ENCODE data around the gene THADA. TPM values are rescaled to one million over a fixed set of nuclear protein-coding genes. Genes with fewer than 3 reads are reported as not detected.

THADA gene
- total RNA-seq, 1 experiment from 2014 or later = 35.7 TPM

- Histone ChIP-seq H3K4me1 (peaks cover 7% of the 10 kb centered on the region; the same call in 1 of the 2 replicates), H3K9me3 (replicated peaks) (no peaks in the 10 kb centered on the region), H3K36me3 (no peaks in the 10 kb centered on the region), H3K27ac (no peak overlapping the region), H3K27me3 (no peaks in the 10 kb centered on the region), H3K4me3 (no peak overlapping the region)
- DNase-seq = no peak
Observed at GRCh38 chr2:43238176-43238575, 357.7 kb downstream of the THADA start.

DNA sequence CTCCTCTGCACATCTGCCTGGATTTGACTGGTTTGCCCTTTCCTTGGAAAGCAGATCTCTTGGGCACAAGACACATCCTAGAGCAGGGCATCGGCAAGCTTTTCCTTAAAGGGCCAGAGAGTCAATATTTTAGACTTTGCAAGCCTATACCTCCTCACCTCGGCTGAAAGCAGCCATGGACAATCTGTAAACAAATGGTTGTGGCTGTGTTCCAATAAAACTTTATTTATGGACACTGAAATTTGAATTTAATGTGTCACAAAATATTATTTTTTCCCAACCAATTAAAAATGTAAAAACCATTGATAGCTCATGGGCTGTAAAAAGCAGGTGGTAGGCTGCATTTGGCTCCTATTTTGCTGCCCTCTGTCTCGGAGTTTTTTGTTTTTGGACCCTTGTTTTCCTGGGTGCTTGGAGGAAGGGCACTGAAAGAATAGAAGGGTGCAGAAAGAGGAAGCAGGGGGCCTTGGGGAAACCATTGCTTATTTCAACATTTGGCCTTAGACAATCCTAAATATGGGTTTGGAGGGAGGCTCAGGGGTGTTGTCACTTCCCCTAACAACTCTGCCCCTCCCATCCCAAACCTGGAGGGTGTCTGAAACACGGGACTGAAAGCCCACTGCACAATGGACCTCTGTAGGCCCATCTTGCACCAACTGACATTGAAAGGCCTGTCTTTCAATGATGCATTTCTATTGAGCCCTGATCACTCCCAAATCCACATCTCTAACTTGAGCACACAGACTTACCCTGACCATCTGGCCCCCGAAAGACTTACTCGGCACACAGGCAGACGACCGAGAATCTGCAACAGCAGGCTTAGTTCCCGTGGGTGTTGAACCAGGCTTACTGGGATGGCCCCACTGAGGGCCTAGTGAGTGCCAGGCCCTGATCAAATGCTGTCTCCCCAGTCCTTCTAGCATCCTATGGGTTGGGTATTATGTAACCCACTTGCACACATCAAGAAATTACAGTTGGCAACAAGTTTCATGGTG is 362.3 kb downstream of the THADA start:
- H3K27ac ChIP-seq = no peak overlapping the region

DNA sequence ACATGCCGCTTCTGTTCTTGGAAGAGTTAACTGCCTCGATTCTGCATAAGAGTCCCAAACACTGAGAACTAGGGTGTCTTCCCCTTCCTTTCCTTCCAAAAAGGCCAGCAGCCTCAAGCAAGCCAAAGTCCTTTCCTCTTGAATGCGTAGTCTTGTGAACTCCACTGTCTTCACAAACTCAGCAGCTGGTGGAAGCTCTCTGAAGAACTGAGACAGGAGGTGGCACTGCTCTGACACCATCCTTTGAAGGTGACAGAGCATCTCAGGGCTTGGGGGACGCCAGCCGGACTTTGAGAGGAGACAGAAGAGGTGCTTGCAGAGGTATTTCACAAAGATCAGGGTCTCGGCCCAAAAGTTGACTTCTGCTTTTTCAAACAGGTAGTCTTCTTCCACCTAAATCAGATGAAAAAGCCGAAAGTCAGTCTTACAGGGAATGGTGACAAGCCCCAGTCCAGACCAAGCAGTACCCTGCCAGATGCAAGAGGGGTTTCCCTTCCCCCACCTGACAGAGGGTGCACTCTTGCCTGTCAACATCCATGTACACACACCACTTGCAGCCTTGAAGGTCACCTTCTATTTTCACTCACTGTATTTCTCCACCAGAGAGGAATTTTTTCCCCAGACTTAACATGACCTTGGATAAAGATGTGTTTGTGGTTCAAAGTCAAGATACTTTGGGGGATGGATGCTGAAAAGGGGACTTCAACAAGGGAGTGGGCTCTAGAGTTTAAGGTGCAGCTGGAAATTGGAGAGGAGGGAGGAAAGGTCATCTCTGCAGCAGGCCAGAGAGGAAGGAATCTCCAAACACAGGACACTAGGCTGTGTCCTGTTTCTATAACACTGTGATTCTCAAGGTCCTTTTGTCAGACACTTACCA is 364.6 kb downstream of the THADA start:
- H3K27me3 ChIP-seq = no peaks in the 10 kb centered on the region

More for the DNA sequence above, 362.3 kb downstream of the THADA start:
- DNase-seq = no peak
- H3K36me3 ChIP-seq = peaks cover 5% of the 10 kb centered on the region; the same call in 1 of the 2 replicates
- H3K4me1 ChIP-seq = no peaks in the 10 kb centered on the region
- H3K9me3 ChIP-seq (replicated peaks) = no peaks in the 10 kb centered on the region
- no peaks in the 10 kb centered on the region for H3K27me3 ChIP-seq
- no peak overlapping the region for H3K4me3 ChIP-seq

DNA sequence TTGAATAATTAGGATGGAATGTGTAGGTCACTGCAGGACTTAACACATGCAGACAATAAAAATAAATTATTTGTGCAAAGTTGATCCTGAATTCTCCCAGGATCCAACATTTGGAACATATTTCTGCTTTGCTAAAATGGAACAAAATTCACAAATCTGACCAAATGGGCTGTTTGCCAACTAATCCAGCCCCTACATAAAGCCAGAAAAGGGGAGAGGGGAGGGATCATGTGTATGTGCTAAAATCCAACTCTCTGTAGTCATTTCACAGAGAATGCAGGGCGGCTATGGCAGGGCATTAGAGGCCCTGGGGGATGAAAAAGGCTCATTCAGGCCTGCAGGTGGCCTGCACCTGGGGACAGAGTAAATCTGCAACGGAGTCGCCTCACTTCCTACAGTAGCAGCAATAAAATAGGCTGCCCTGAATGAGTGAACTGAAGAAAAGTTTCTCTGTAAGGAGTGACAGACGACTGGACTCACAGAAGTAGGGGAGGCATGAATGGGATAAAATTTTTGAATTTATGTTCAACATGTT is 365.4 kb downstream of the THADA start:
- no peak overlapping the region for H3K4me3 ChIP-seq
- peaks cover 5% of the 10 kb centered on the region; the same call in 1 of the 2 replicates for H3K36me3 ChIP-seq
- H3K4me1 ChIP-seq = no peaks in the 10 kb centered on the region
- no peaks in the 10 kb centered on the region for H3K27me3 ChIP-seq
- no peak for DNase-seq
- no peaks in the 10 kb centered on the region for H3K9me3 ChIP-seq (replicated peaks)
- no peak overlapping the region for H3K27ac ChIP-seq

More for the DNA sequence above, 364.6 kb downstream of the THADA start:
- Histone ChIP-seq H3K36me3 (peaks cover 5% of the 10 kb centered on the region; the same call in 1 of the 2 replicates), H3K27ac (no peak overlapping the region), H3K9me3 (replicated peaks) (no peaks in the 10 kb centered on the region), H3K4me3 (no peak overlapping the region), H3K4me1 (no peaks in the 10 kb centered on the region)
- no peak for DNase-seq

DNA sequence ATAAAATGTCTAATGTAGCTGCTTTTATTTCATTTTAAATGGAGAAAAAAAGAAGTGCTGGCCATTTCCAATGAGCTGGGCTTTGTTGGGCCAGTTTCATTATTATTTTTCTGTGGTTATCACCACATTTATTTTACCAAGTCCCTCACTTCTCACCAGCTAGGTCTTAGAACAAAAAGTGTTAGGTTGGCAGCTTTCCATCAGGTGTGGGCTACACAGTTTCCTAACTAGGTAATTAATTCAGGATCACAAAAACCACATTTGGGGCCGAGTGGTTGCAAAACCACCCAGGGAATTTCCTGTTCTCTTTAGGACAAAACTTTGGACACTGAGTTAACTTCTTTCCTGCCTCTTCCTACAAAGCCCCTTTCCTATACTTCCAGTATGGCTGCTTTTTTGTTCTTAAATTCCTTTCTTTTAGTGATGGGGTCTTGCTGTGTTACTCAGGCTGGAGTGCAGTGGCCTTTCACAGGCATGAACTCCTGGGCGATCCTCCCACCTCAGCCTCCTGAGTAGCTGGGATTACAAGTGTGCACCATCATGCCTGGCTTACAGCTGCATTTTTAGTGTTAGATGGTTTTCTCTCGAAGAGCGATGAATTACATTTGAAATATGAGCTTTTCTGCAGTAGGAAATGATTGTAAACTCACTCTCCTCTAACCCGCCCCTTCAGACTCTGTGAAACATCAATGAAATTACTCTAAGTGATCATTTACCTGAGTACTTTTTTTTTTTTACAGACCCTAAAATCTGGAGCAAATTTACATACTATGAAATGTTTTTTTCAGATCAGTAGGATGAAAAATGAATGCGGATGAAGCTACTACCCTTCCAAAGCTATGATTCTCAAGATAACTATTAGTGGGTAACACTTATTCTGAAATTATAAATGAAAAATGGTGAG is 366.8 kb downstream of the THADA start:
- Histone ChIP-seq H3K27ac (no peak overlapping the region), H3K27me3 (no peaks in the 10 kb centered on the region), H3K9me3 (replicated peaks) (no peaks in the 10 kb centered on the region), H3K4me1 (no peaks in the 10 kb centered on the region), H3K4me3 (no peak overlapping the region), H3K36me3 (peaks cover 7% of the 10 kb centered on the region; the same call in 1 of the 2 replicates)
- no peak for DNase-seq

DNA sequence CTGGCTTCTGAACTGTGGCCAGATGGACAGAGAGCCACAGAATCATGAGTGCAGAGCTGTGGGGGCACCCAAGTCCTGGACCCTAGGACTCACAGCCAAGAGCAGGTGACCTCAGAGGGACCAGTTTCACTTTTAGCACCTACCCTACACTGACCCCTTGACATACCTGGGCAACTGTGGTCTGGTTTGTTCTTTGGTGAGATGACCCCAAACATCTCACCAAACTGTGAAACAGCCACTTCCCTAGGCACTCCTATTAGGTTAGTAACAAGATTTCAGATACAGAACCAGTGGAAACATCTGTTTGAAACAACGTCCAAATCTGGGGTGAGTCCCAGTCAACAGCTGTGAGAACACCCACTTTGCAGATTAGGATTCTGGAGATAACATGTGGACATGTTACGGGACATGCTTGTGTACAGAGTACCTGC is 367.5 kb downstream of the THADA start:
- Histone ChIP-seq H3K27me3 (no peaks in the 10 kb centered on the region), H3K36me3 (peaks cover 10% of the 10 kb centered on the region), H3K27ac (no peak overlapping the region), H3K4me1 (no peaks in the 10 kb centered on the region), H3K4me3 (no peak overlapping the region), H3K9me3 (replicated peaks) (no peaks in the 10 kb centered on the region)
- DNase-seq = no peak

GRCh38 chr2:43227830-43228281 is 368.0 kb downstream of the THADA start:
- Histone ChIP-seq H3K27ac (peak overlapping the region; percentile 87; the same call in 1 of the 2 replicates), H3K4me3 (peak overlapping the region; percentile 93), H3K4me1 (peaks cover under 1% of the 10 kb centered on the region; the same call in 1 of the 2 replicates), H3K27me3 (no peaks in the 10 kb centered on the region), H3K36me3 (peaks cover 15% of the 10 kb centered on the region), H3K9me3 (replicated peaks) (no peaks in the 10 kb centered on the region)
- DNase-seq = no peak

DNA sequence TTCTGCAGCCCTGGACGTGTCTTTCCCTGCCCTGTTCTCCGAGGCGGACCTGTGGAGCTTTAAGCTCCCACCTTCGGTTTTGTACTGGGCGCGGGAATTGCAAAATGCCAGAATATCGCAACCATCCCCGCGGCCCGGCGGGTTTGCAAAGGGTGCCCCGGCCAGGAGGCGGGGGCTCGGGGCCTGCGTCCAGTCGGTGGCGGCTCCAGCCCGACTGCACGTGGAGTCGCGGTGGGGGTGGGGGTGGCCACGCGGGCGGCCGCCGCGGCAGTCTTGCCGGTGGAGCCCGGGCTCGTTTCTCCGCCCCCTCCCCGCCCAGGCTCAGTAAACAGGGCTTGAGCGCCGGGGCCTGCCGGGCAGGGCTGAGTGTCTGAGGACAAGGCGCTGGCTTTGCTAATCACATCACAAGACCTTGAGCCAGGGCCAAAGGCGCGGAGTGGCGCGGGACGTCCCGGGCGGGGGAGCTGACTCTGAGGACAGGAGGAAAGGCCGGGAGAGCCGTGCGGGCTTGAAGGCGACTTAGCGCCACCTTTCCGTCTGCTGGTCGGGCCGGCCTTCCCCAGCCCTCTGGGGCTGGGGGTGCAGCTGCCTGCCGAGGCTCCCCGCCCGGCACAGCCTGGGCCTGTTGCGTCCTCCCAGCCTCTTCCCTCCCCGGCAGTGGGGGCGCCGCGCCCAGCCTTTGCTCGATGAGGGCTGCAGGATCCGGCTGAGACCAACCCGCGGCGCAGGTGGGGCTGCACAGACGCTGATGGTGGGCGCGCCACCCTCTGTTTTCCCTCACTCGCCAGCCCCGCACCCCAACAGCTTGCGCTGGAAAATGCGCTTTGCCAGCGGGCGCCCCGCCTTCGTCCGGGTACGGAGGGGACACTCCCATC is 368.6 kb downstream of the THADA start:
- H3K36me3 ChIP-seq = peaks cover 17% of the 10 kb centered on the region
- peak overlapping the region; percentile 93 for H3K4me3 ChIP-seq
- H3K4me1 ChIP-seq = peaks cover 8% of the 10 kb centered on the region
- H3K9me3 ChIP-seq (replicated peaks) = no peaks in the 10 kb centered on the region
- no peaks in the 10 kb centered on the region for H3K27me3 ChIP-seq
- DNase-seq = peak; percentile 85 to 87
- peak overlapping the region; percentile 87 for H3K27ac ChIP-seq

GRCh38 chr2:43226558-43226954 is 369.3 kb downstream of the THADA start, which contains the start of gene ZFP36L2:
ZFP36L2 (minus strand) TSS chr2:43226606; CDS start chr2:43226315, 291 bp downstream.
- DNase-seq = peak; percentile 96 to 97
- Histone ChIP-seq H3K36me3 (peaks cover 17% of the 10 kb centered on the region), H3K4me3 (peak within 1 kb of the TSS; percentile 93), H3K9me3 (replicated peaks) (no peaks in the 10 kb centered on the region), H3K27me3 (no peaks in the 10 kb centered on the region), H3K27ac (peak within 1 kb of the TSS; percentile 87), H3K4me1 (peaks cover 11% of the 10 kb centered on the region)

DNA sequence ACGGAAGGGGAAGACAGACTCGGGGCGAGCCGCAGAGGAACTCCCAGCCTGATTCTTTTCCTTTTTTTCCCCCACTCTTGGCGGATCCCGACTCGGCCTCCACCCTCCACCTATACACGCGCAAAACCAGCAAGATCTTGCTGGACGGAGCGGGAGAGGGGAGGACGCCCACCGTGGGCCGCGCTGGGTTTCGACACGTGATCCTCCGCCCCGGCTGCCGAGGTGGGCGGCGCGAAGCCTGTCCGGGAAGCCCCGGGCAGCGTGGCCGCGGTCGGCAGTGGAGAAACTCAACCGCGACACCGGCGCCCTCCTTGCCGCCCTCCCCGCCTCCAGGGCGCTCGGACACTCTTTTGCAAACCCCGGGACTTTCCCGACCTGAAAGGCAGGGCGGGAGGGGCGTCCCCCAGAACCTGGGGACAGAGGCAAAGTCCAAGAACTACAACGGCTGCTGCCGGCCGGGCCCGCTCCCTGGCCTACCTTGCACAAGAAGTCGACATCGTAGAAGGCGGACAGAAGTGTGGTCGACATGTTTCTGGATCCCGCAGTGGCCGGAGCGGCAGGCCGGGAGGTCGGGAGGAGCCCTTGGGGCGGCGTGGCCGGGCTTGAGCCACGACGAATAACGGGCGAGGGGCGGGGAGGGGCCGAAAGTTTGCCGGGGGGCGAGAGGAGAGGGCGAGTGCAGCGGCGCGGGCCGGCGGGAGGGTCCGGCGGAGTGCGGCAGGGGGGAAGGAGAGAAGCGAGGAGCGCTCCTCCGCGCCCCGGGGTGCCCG is 369.9 kb downstream of the THADA start:
- Histone ChIP-seq H3K27me3 (no peaks in the 10 kb centered on the region), H3K9me3 (replicated peaks) (no peaks in the 10 kb centered on the region), H3K36me3 (peaks cover 17% of the 10 kb centered on the region), H3K4me1 (peaks cover 16% of the 10 kb centered on the region), H3K4me3 (peak overlapping the region; percentile 93), H3K27ac (peak overlapping the region; percentile 87)
- peak; percentile 69 to 75 for DNase-seq

DNA sequence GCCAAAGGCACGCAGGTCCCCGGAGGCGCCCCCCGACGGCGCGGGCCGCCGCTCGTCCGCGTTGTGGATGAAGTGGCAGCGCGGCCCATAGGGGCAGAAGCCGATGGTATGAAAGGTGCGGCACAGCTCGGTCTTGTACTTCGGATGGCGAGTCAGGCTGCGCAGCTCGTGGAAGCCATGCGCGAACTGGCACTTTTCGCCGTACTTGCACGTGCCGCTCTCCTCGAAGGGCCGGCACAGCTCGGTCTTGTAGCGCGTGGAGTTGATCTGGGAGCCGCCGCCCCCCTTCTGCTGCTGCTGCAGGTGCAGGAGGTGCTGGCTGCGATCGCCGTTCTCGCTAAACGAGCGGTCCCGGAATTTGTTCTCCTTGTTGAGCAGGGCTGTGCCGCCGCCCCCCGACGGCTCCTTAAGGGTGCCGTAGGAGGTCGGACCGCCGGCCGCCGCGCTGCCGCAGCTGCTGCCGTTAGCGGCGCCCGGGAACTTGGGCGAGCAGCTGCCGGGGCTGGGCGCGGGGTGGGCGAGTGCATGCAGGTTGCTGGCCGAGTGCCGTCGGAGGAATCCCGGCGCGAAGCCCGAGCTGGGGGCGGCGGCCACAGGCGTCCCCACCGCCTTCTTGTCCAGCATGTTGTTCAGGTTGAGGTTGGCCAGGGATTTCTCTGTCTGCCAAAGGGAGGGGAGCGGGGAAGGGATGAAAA is 370.6 kb downstream of the THADA start:
- H3K27me3 ChIP-seq = no peaks in the 10 kb centered on the region
- H3K4me1 ChIP-seq = peaks cover 23% of the 10 kb centered on the region
- H3K27ac ChIP-seq = peak overlapping the region; percentile 87
- peak overlapping the region; percentile 93 for H3K4me3 ChIP-seq
- peaks cover 17% of the 10 kb centered on the region for H3K36me3 ChIP-seq
- peak; percentile 60 to 61 for DNase-seq
- no peaks in the 10 kb centered on the region for H3K9me3 ChIP-seq (replicated peaks)

Measured in SJCRH30 (cell line).